Glomerular endothelial cell (primary cell): Measurements from ENCODE around the gene CSNK1G2. TPM values are rescaled to one million over a fixed set of nuclear protein-coding genes. Genes with fewer than 3 reads are reported as not detected.

ENCODE experiments used
- DNase-seq: peaks from one replicate; pipeline ENCODE4 v3.0.0-alpha.2; 2011; ENCODE audit warnings: low read depth, low spot score; ENCODE audit errors: extremely low read depth
- total RNA-seq: library from RNA; depleted of rRNA; stranded (reverse); fragments of >200 nt; gene quantifications from 2 replicates; pipeline ENCODE4 v1.2.3, GENCODE V29; 2015

CSNK1G2 gene
- total RNA-seq: 63.8 and 102 TPM in 2 replicates

DNA sequence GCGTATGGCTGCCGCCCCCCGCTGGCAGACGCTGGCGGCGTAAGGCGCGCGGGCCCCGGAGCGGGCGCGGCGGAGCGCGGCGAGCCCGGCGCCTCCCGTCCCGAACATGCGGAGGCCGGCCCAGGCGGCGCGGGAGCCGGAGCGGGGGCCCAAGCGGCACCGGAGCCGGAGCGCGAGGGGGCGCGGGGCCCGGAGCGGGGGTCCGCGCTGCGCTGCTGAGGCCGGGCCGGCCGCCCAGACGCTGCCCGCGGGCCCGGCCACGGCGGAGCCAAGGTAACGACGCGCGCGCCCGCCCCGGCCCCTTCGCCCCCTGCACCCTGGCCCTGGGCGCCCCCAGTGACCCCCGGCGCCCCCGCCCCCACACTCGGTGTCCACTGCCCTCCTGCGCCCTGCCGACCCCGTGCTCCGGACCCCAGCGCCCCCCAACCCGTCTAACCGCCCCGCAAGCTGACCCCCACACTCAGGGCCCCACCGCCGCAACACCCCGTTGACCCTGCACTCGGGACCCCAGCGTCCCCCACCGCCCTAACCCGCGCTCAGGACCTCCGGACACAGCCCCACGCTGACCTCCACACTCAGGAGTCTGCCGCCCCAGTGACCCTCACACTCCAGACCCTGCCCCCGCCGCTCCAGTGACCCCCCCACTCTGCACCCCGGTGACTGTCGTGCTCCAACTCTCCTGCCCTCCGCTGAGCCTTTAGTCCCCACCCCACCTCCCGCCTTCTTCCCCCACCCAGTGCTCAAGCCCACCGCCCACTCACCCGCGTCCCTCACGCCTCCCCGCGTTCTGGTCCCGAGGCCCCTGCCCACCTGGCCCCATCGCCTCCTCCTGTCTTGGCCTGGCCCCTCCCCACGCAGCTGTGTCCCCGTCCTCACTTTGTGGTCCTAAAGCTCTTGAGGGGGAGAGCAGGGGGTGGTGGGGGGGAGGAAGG is at the start of gene CSNK1G2:
CSNK1G2 (plus strand) TSS at position 27 of the 932 bp plus-strand sequence. CDS start 28,601 bp downstream, outside the sequence.
- no peak for DNase-seq

DNA sequence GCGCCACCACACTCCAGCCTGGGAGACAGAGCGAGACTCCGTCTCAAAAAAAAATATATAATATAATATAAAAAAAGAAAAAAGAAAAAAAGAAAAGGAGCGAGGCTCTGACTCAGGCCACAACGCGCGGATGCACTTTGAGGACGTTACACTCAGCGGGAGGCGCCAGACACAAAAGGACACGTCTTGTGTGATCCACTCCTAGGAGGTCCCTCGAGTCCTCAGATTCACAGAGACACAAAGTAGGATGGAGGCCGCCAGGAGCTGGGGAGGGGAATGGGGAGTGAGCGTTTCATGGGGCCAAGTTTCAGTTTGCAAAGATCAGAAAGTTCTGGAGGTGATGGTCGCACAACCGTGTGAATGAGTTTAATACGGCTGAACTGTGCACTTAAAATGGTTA is 47.2 kb upstream of the CSNK1G2 start:
- DNase-seq: no peak

DNA sequence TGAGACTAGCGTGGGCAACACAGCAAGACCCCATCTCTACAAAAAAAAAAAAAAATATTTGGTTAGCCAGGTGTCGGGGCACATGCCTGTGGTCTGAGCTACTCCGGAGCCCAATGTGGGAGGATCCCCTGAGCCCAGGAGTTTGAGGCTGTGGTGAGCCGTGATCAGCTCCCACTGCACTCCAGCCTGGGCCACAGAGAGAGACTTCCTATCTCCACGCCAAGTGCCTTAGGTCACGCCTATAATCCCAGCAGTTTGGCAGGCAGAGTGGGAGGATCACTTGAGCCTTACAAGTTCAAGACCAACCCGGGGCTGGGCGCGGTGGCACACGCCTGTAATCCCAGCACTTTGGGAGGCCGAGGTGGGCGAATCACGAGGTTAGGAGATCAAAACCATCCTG is 44.5 kb upstream of the CSNK1G2 start:
- DNase-seq: no peak

GRCh38 chr19:1901940-1902404 is 39.0 kb upstream of the CSNK1G2 start:
- DNase-seq: no peak

GRCh38 chr19:1902923-1903322 is 38.0 kb upstream of the CSNK1G2 start:
- DNase-seq: no peak

DNA sequence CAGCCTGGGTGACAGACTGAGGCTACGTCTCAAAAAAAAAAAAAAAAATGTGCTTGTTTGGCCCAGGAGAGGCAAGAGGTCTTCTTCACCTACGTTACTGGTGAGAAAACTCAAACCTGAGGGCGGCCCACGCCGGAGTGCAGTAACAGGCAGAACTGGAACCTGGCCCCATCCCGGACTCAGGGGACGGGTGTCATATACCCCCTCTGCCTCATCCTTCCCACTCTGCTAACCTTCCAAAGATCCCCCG is 36.2 kb upstream of the CSNK1G2 start:
- DNase-seq: no peak

- no peak for DNase-seq
Observed at GRCh38 chr19:1905110-1905862, 35.7 kb upstream of the CSNK1G2 start, which contains the start of the genes ADAT3 and SCAMP4. ADAT3 (plus strand) TSS chr19:1905399; CDS start chr19:1912048, 6,649 bp downstream. SCAMP4 (plus strand) TSS chr19:1905399; CDS start chr19:1915020, 9,621 bp downstream.

- DNase-seq: no peak
Observed at GRCh38 chr19:1905863-1906375, 35.1 kb upstream of the CSNK1G2 start.

DNA sequence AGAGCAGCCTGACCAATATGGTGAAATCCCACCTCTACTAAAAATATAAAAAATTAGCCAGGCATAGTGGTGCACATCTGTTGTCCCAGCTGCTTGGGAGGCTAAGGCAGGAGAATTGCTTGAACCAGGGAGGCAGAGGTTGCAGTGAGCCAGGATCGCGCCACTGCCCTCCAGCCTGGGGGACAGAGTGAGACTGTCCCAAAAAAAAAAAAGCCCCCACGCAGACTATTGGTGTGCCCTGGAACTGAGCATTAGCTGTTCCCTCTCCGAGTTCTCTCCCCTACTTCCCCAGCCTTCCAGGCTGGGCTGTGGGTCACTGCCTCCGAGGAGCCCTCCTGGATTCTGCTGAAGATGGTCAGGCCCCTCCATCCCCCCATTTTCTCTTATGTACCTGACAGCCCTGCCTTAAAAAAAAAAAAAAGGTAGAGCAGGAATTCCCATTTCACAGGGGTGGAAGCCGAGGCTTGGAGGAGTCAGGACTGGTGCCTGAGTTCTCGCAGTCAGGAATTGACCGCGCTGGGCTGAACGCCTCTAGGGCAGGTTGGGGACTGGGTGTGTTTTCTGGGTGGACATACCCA is 33.9 kb upstream of the CSNK1G2 start:
- DNase-seq: no peak

- no peak for DNase-seq
Observed at GRCh38 chr19:1907563-1908363, 33.2 kb upstream of the CSNK1G2 start.

DNA sequence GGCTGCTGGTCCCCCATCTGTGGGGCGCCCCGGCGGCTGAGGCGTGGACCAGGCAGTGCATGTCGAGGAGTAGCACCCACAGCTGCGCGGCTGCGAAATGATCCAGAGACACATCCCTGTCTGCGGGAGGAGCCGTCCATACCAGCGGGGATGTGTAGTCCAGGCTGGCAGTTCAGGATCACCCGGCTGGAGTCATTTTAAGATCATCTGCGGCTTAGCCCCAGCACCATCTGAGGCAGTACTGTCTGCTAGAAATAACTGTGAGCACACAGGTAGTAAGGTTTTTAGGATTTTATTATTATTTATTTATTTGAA is 32.7 kb upstream of the CSNK1G2 start:
- no peak for DNase-seq

GRCh38 chr19:1909761-1910080 is 31.3 kb upstream of the CSNK1G2 start:
- DNase-seq: no peak

DNA sequence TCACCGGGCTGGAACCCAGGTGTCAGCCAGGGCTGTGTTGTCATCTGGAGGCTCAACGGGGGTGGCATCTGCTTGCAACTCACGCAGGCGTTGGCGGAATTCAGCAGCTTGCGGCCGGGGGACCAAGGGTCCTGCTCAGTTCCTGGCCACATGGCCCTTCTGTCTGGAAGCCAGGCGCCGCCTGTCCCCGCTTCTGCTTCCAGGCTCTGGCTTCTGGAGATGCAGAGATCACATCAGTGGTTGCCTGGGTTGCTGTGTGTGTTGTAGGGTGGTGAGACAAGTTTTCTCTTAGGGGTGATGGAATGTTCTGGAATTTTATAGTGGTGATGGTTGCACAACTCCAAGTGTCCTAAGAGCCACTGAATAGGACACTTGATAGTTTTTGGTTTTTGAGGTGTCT is 30.8 kb upstream of the CSNK1G2 start:
- no peak for DNase-seq

DNA sequence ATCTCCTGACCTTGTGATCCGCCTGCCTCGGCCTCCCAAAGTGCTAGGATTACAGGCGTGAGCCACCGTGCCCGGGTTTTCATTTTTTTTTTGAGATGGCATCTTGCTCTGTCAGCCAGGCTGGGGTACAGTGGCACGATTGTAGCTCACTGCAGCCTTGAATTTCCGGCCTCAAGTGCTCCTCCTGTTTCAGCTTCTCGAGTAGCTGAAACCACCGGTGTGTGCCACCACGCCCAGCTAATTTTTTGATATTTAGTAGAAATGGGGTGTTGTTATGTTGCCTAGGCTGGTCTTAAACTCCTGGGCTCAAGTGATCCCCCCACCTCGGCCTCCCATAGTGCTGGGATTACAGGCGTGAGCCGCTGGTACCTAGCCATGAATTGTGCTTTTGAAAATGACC is 29.9 kb upstream of the CSNK1G2 start:
- DNase-seq: no peak

- no peak for DNase-seq
Observed at GRCh38 chr19:1911995-1912394, 29.0 kb upstream of the CSNK1G2 start.

DNA sequence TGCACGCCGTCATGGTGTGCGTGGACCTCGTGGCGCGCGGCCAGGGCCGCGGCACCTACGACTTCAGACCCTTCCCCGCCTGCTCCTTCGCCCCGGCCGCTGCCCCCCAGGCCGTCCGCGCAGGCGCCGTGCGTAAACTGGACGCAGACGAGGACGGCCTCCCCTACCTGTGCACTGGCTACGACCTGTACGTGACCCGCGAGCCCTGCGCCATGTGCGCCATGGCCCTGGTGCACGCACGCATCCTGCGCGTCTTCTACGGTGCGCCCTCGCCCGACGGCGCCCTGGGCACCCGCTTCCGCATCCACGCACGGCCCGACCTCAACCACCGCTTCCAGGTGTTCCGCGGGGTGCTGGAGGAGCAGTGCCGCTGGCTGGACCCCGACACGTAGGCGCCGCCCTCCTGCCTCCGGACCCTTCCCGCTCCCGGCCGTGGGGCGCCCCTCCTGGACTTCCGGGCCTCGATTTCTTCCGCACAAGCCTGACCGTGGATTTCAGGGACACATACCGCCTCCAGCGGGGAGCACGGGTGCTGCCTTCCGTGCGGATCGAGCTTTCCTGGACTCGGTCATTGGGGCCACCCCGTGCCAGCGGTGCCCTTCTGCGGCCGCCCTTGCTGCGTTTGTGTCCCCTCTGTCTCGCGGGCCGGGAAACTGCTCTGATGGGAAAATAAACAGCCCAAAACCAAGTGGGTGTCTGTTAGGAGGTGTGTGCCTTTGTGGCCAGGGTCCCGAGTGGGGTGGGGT is 28.0 kb upstream of the CSNK1G2 start:
- DNase-seq: no peak

GRCh38 chr19:1913781-1914577 is 27.0 kb upstream of the CSNK1G2 start:
- DNase-seq: no peak

DNA sequence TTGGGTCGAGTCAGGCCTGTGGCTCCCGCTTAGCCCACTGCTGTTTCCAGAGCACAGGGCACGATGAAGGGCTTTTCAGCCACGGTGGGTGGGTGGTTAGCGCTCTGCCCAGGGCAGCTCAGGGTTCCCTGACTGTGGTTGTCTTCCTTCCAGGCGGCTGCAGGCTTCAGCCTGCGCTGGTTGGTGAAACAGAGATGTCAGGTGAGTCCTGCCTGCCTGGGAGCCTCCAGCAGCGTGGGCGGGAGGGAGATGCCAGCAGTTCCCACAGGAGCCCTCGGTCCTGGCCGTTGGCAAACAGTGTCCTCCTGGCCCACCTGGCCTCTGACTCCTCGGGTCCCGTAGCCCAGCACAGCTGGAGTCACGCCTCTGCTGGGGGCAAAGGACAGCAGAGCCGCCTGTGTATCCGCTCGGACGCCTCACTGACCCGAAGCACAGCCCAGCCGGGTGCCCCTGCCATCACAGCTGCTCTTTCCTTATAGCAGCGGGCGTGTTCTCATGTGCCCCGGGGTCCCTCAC is 26.1 kb upstream of the CSNK1G2 start:
- no peak for DNase-seq

GRCh38 chr19:1917146-1917545 is 23.8 kb upstream of the CSNK1G2 start:
- no peak for DNase-seq
